HG02840 (cell line): ENCODE results near the gene PDE4D.
"Not testable (repeated sequence)": the region's sequence is repeated elsewhere in the genome, so short reads cannot be mapped to it uniquely, and the experiment has no call there.

ENCODE experiments used
- ATAC-seq: cut with Tn5 transposase; IDR thresholded peaks from one replicate; pipeline ENCODE4 v1.9.1; 2021; ENCODE audit warnings: mild to moderate bottlenecking, moderate library complexity, moderate number of reproducible peaks; ENCODE audit not compliant: unreplicated experiment, low FRiP score

PDE4D gene

GRCh38 chr5:59807806-59808205 is 85.7 kb downstream of the PDE4D start:
- ATAC-seq = no peak

- no peak for ATAC-seq
Observed at GRCh38 chr5:59800347-59800893, 93.1 kb downstream of the PDE4D start.

DNA sequence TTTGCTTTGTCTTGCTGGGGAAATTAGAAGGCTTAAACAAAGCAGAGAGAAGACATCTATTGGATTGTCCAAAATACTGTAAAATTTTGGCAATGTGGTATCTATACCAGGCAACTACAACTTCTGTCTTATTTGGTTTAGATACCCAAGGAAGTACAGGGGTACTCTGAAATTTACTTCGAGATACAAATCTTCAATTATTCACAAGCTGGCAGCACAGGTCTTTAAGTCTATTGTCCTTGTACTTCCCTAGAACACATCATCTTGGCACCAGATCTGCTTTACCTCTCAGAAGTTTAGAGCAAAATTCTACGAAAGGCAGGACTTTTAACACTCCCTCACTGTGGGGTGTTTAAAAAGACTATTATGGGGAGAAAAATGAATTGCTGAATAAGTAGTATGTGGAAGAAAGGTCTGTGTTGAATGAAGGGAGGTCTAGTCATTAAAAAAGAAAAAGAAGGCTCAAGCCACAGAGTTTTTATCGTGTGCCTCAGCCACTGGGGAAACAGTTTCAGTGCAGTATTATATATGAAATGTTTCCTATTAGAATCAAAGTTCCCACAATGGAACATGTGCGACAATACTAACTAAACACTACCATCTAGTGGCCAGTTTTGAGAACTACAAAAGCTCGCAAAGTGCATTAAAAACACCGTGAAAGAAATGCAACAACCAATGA is 93.7 kb downstream of the PDE4D start:
- ATAC-seq = peak; percentile 62

GRCh38 chr5:59798862-59799667 is 94.5 kb downstream of the PDE4D start:
- peak; percentile 66 for ATAC-seq

DNA sequence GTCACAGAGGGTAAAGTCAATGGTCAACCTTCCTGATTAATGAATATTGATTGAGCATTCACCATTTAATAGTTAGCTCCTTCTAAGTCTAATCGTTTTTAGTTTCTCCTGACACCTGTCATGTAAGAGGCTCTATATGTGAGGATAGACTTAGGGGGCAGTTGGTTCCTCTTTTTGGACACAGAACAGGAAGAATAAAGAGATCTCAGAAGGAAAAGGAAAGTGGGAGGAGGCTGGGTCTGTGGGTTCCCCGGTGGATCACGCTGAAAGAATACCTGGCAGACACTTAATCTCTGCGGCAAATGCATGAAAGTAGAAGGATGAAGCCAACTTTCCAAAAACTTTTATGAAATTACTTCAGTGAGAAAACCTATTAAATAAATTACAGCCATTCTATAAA is 98.4 kb downstream of the PDE4D start:
- ATAC-seq = no peak

- ATAC-seq = no peak
Observed at GRCh38 chr5:59792983-59793585, 100.4 kb downstream of the PDE4D start.

- ATAC-seq = no peak
Observed at GRCh38 chr5:59791617-59792016, 101.9 kb downstream of the PDE4D start.

DNA sequence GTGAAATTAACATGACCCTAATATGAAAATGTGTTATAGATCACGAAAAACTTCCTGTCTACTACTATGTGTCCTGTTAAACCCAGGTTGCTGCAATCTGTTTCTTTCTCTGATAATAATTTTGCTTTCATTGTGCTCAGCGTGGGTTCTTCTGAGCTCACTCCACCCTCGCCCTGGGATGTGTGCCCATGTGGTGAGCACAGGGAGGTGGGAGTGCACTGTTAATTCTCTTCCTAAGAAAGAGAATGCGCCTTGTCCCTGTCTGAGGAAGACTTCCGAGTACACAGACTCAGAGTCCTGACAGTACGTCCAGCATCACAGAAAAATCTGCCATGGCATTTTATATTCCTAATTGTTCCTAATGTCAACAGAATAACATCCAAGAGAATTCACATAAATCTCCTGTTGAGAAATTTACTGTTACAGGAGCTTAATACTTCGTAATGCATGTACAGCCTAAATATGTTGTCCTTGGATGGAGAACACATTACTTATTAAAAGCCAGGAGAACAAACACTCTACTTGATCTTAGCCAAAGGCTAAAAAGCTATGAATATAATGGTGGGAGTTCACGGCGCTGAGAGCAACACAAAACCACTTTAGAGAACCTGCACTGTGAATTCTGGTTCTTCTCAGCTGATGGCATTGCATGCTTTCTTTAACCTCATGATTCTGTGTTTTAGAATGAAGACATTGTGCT is 102.6 kb downstream of the PDE4D start:
- no peak for ATAC-seq

GRCh38 chr5:59790376-59790775 is 103.2 kb downstream of the PDE4D start:
- ATAC-seq = no peak

DNA sequence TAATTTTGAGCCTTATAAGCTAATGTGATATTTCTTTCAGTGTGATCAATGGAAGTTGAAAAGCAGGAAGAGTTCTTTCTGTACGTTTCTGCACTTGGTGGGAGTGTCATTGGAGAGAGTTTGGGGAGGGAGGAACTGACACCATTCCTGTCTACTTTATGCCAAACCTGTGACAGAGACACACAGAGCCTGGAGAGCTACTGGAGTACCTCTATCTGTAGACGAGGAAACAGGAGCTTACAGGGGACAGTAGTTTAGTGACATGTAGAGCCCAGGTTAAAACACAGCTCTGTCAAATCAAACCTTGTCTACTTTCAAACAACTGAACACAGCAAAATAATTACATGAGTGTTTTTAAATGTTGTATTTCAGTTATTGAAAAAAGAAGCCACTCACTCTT is 103.6 kb downstream of the PDE4D start:
- ATAC-seq = no peak

GRCh38 chr5:59789197-59789596 is 104.3 kb downstream of the PDE4D start:
- ATAC-seq = no peak

- no peak for ATAC-seq
Observed at GRCh38 chr5:59786334-59786805, 107.2 kb downstream of the PDE4D start.

- no peak for ATAC-seq
Observed at GRCh38 chr5:59785676-59786333, 107.7 kb downstream of the PDE4D start.

GRCh38 chr5:59784708-59785107 is 108.8 kb downstream of the PDE4D start:
- not testable (repeated sequence) for ATAC-seq

- ATAC-seq = no peak
Observed at GRCh38 chr5:59783264-59783663, 110.3 kb downstream of the PDE4D start.

GRCh38 chr5:59782856-59783255 is 110.7 kb downstream of the PDE4D start:
- ATAC-seq = no peak

GRCh38 chr5:59779453-59779852 is 114.1 kb downstream of the PDE4D start:
- no peak for ATAC-seq

DNA sequence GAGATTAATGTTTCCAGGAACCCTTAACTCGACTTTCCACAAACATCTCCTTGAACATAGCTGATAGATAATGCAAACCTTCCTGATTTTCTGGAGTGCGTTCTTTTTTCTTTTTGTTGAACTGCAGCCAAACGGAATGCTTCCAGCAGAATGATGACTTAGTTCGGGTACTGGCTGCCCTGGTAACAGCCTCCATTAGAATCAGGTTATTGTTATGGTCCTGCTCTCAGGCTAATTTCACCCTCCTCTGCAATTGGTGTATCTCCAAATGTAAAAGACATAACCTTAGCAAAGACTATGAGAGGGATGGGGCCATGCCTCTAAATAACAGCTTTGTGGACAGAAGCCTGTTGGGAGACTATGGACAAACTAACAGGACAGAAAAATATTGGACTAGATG is 116.5 kb downstream of the PDE4D start:
- no peak for ATAC-seq

GRCh38 chr5:59773294-59773693 is 120.2 kb downstream of the PDE4D start:
- ATAC-seq = no peak

GRCh38 chr5:59772757-59773156 is 120.8 kb downstream of the PDE4D start:
- no peak for ATAC-seq
